ENCODE measurements around the gene CAPN1.

- no peak for TF ChIP-seq CTCF (conservative IDR thresholded peaks at IDR 0.05 in 1 of 2, IDR thresholded peaks at IDR 0.05 in 1 of 2; ENCODE audit: low read depth in 1 of 2, low read length in 2 of 2)
- no peak for TF ChIP-seq EZH2 (IDR thresholded peaks at IDR 0.05; ENCODE audit: low read length, missing control alignments)
Observed at GRCh38 chr11:65215441-65216076, 33.8 kb downstream of the CAPN1 start.
